ENCODE results near the gene CHID1.
A peak's percentile ranks its signal among the peaks of the same experiment; 100 is the strongest.

CHID1 gene

GRCh38 chr11:859394-860131, 51.0 kb downstream of the CHID1 start:
- POLR2A ChIA-PET, result no interaction called here
- CTCF ChIA-PET, result no interaction called here
- TF ChIP-seq FOXA1 (IDR thresholded peaks at IDR 0.05) (no peak), L3MBTL2 (conservative IDR thresholded peaks at IDR 0.05) (no peak), ELF4 (IDR thresholded peaks at IDR 0.05) (no peak), PKNOX1 (IDR thresholded peaks at IDR 0.05) (no peak), SUZ12 (IDR thresholded peaks at IDR 0.05) (no peak), LEF1 (IDR thresholded peaks at IDR 0.05; ENCODE audit: borderline replicate concordance) (no peak), ARNT (IDR thresholded peaks at IDR 0.05) (no peak), FOXM1 (IDR thresholded peaks at IDR 0.05; ENCODE audit: borderline replicate concordance) (no peak), SP1 (IDR thresholded peaks at IDR 0.05) (no peak), NFRKB (IDR thresholded peaks at IDR 0.05) (no peak), TARDBP (IDR thresholded peaks at IDR 0.05) (no peak), BHLHE40 (IDR thresholded peaks at IDR 0.05; ENCODE audit: borderline replicate concordance) (no peak), FOXK2 (IDR thresholded peaks at IDR 0.05) (no peak), HDGF (IDR thresholded peaks at IDR 0.05; ENCODE audit: borderline replicate concordance) (no peak), CTBP1 (IDR thresholded peaks at IDR 0.05; ENCODE audit: borderline replicate concordance) (no peak)
- no peak for DNase-seq (ENCODE audit: extremely low spot score)

GRCh38 chr11:858762-859339, 51.8 kb downstream of the CHID1 start:
- ChIA-PET POLR2A (no interaction called here), CTCF (no interaction called here)
- no peak for DNase-seq (ENCODE audit: extremely low spot score)
- TF ChIP-seq LEF1 (IDR thresholded peaks at IDR 0.05; ENCODE audit: borderline replicate concordance) (no peak), TARDBP (IDR thresholded peaks at IDR 0.05) (no peak; the same call in 1 of the 2 replicates), L3MBTL2 (conservative IDR thresholded peaks at IDR 0.05) (no peak)

GRCh38 chr11:858053-858761, 52.4 kb downstream of the CHID1 start:
- CTCF ChIA-PET, result interaction anchor here (1.7 kb wide), 1 partner anchor 10 kb away, joined by 4 read pairs; no protein-coding TSS in a partner anchor
- POLR2A ChIA-PET, result no interaction called here
- TF ChIP-seq TARDBP (IDR thresholded peaks at IDR 0.05) (peak; percentile 55; the same call in 1 of the 2 replicates), PKNOX1 (IDR thresholded peaks at IDR 0.05) (no peak), FOXK2 (IDR thresholded peaks at IDR 0.05) (no peak), LEF1 (IDR thresholded peaks at IDR 0.05; ENCODE audit: borderline replicate concordance) (no peak), L3MBTL2 (conservative IDR thresholded peaks at IDR 0.05) (no peak), SP1 (IDR thresholded peaks at IDR 0.05) (no peak)
- DNase-seq (ENCODE audit: extremely low spot score), result no peak

- ChIA-PET POLR2A (interaction anchor here (1.2 kb wide), 1 partner anchor 13 kb away, joined by 5 read pairs; the partner anchor contains the start of gene TSPAN4), CTCF (no interaction called here)
- no peak for DNase-seq (ENCODE audit: extremely low spot score)
- TF ChIP-seq ZNF384 (IDR thresholded peaks at IDR 0.05) (no peak), CTBP1 (IDR thresholded peaks at IDR 0.05; ENCODE audit: borderline replicate concordance) (no peak), FOXA1 (IDR thresholded peaks at IDR 0.05) (no peak), SUZ12 (IDR thresholded peaks at IDR 0.05) (no peak), L3MBTL2 (conservative IDR thresholded peaks at IDR 0.05) (no peak), TARDBP (IDR thresholded peaks at IDR 0.05) (no peak), ARNT (IDR thresholded peaks at IDR 0.05) (no peak), BHLHE40 (IDR thresholded peaks at IDR 0.05; ENCODE audit: borderline replicate concordance) (no peak), PKNOX1 (IDR thresholded peaks at IDR 0.05) (no peak), ELF4 (IDR thresholded peaks at IDR 0.05) (no peak), FOXK2 (IDR thresholded peaks at IDR 0.05) (no peak), LEF1 (IDR thresholded peaks at IDR 0.05; ENCODE audit: borderline replicate concordance) (no peak), FOXM1 (IDR thresholded peaks at IDR 0.05; ENCODE audit: borderline replicate concordance) (no peak), NFRKB (IDR thresholded peaks at IDR 0.05) (no peak), SP1 (IDR thresholded peaks at IDR 0.05) (no peak)
Measured at GRCh38 chr11:856397-856796, 54.2 kb downstream of the CHID1 start.

GRCh38 chr11:855796-856195, 54.8 kb downstream of the CHID1 start:
- no peak for DNase-seq (ENCODE audit: extremely low spot score)
- ChIA-PET POLR2A (interaction anchor here (1.2 kb wide), 1 partner anchor 12 kb away, joined by 5 read pairs; the partner anchor contains the start of gene TSPAN4), CTCF (no interaction called here)
- no peak for TF ChIP-seq ARNT (IDR thresholded peaks at IDR 0.05)
- no peak for TF ChIP-seq NFRKB (IDR thresholded peaks at IDR 0.05)
- TF ChIP-seq PKNOX1 (IDR thresholded peaks at IDR 0.05), result no peak
- TF ChIP-seq L3MBTL2 (conservative IDR thresholded peaks at IDR 0.05), result no peak
- TF ChIP-seq TARDBP (IDR thresholded peaks at IDR 0.05), result no peak
- TF ChIP-seq ELF4 (IDR thresholded peaks at IDR 0.05), result no peak
- TF ChIP-seq HDGF (IDR thresholded peaks at IDR 0.05; ENCODE audit: borderline replicate concordance), result no peak
- TF ChIP-seq ZNF384 (IDR thresholded peaks at IDR 0.05), result no peak
- TF ChIP-seq BHLHE40 (IDR thresholded peaks at IDR 0.05; ENCODE audit: borderline replicate concordance), result no peak
- TF ChIP-seq FOXK2 (IDR thresholded peaks at IDR 0.05), result no peak
- no peak for TF ChIP-seq LEF1 (IDR thresholded peaks at IDR 0.05; ENCODE audit: borderline replicate concordance)
- TF ChIP-seq FOXM1 (IDR thresholded peaks at IDR 0.05; ENCODE audit: borderline replicate concordance), result no peak
- TF ChIP-seq SP1 (IDR thresholded peaks at IDR 0.05), result no peak
- TF ChIP-seq CTBP1 (IDR thresholded peaks at IDR 0.05; ENCODE audit: borderline replicate concordance), result no peak

All from HEK293T (cell line).